GM10266 (cell line): ENCODE data around the gene C19orf53.

ENCODE experiments used
- DNase-seq: peaks from one replicate; pipeline ENCODE4 v3.0.0; 2012; ENCODE audit errors: extremely low spot score
- CTCF ChIP-seq: IDR thresholded peaks from 2 replicates; pipeline ENCODE4 v1.5.1; 2012; ENCODE audit warnings: mild to moderate bottlenecking, low read depth; ENCODE audit not compliant: control insufficient read depth, insufficient read depth; ENCODE audit errors: missing control alignments

The C19orf53 gene

DNA sequence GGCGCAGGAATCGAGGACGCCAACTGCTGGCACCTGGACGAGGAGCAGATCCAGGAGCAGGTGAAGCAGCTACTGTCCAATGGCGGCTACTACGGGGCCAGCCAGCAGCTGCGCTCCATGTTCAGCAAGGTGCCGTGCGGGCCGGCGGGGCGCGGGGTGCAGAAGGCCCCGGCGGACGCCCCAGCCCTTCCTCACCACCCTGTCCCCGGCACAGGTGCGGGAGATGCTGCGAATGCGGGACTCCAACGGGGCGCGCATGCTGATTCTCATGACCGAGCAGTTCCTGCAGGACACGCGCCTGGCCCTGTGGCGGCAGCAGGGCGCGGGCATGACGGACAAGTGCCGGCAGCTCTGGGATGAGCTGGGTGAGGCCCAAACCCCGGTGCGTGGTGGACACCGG, 34.6 kb downstream of the C19orf53 start:
- no peak for TF ChIP-seq CTCF

DNA sequence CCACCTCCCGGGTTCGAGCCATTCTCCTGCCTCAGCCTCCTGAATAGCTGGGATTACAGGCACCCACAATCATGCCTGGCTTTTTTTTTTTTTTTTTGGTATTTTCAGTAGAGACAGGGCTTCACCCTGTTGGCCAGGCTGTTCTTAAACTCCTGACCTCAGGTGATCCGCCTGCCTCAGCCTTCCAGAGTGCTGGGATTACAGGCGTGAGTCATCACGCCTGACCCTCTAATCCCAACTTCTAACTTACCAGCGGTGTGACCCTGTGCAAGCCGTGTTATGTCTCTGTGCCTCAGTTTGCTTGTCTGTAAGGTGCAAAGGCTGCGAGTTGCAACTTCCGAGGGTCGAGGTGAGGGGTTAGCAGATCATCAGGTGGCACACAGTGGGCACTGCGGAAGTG, 38.3 kb downstream of the C19orf53 start:
- DNase-seq: no peak
- TF ChIP-seq CTCF: no peak

More for the DNA sequence above, 34.6 kb downstream of the C19orf53 start:
- DNase-seq: no peak

DNA sequence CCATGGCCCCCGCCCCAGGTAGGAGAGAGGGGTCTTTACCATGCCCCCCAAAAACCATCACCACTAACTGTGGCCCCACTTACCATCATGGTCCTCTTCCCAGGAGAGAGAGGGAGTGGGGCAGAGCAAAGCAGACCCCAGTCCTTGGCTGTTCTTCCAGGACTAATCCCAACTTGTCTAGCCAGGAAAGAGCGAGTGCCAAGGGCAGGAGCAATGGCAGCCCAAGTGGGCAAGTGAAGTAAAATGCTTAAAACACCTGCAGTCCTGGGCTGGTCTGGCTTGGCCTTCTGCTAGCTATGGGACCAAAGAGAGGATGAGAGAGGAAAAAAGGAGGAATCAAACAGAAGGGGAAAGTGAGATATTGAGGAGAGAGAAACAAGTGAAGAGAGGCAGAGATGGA, 38.9 kb downstream of the C19orf53 start:
- TF ChIP-seq CTCF: no peak
- no peak for DNase-seq

GRCh38 chr19:13814550-13814949, 40.3 kb downstream of the C19orf53 start:
- DNase-seq: no peak
- TF ChIP-seq CTCF: no peak

DNA sequence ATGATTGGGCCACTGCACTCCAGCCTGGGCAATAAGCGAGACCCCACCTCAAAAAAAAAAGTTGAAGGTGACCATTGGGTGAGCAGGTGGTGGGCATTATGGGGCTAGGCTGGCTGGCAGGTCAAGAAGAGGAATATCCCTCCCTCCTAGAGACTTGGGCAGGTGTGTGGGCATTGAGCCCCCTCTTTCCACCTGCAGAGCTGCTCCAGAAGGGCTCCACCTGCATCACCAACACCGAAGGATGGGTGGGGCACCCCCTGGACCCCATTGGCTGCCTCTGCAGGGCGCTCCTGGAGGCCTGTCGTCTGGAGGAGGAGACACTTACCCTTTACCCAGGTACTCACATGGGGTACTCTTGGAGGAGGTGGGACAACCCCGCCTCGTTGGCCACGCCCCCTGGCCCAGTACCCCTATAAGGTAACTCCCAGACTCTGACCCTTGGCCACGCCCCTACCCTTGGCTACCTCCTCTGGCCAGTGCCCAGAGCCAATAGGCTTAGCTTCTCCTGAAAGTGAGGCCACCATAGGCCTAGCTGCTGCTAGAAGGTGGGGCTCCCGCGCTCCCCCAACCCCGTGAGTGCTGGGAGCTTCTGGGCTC, 42.9 kb downstream of the C19orf53 start:
- DNase-seq: no peak
- TF ChIP-seq CTCF: no peak

GRCh38 chr19:13817615-13818371, 43.5 kb downstream of the C19orf53 start:
- no peak for DNase-seq
- no peak for TF ChIP-seq CTCF

DNA sequence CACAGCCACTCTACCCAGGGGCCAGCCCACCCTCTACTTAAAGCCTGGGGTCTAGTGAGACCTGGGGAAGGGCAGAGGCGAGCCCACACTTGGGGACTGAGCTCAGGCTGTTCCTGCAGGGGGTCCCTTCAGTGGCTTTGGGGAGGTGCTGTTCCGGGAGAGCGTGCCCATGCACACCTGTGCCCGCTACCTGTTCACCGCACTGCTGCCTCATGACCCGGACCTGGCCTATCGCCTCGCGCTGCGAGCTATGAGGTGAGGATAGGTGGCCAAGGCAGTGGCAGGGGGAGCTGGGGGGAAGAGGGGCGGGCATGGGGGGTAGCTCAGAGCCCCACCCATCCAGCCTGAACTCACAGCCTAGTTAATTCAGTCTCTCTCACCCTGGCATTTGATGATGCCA, 45.0 kb downstream of the C19orf53 start:
- no peak for DNase-seq
- TF ChIP-seq CTCF: no peak
